ENCODE data around the gene FOXR1. TPM values are rescaled to one million over a fixed set of nuclear protein-coding genes. Genes with fewer than 3 reads are reported as not detected.

Gene FOXR1
- total and polyA plus RNA-seq, 4 donors, result not detected

- TF ChIP-seq CTCF (IDR thresholded peaks at IDR 0.05; ENCODE audit: control extremely low read depth, extremely low read depth), result peak; percentile 95
- ATAC-seq (ENCODE audit: insufficient read depth, low FRiP score) (peak; percentile 40), DNase-seq (peak; percentile 88 to 91 (median 88))
- H3K4me1 ChIP-seq (ENCODE audit: control insufficient read depth in 5 of 5, insufficient read depth in 5 of 5, low read length in 5 of 5), result peaks cover 0 to 27% (median 11%) of the 10 kb centered on the region in 5 donors
- H3K9ac ChIP-seq (ENCODE audit: insufficient read depth in 1 of 2, low read length in 2 of 2), result peak overlapping the region in 1 of 2 donors; percentile 74
- no peaks in the 10 kb centered on the region for H3K27me3 ChIP-seq (ENCODE audit: control insufficient read depth in 3 of 3, insufficient read depth in 3 of 3, low read length in 2 of 3)
- H3K27ac ChIP-seq (ENCODE audit: low read depth in 1 of 2, low read length in 1 of 2), result peak overlapping the region; percentile 90 to 94
- H3K4me3 ChIP-seq, result peak overlapping the region; percentile 18
- WGBS, 2 donors, result 0 to 1% methylated on average over 20 of the region's 20 CpGs
- H3K36me3 ChIP-seq (ENCODE audit: control insufficient read depth in 4 of 4, insufficient read depth in 4 of 4, low read length in 4 of 4), result peaks cover 0 to under 1% (median 0%) of the 10 kb centered on the region in 4 donors
- no peaks in the 10 kb centered on the region for H3K9me3 ChIP-seq (ENCODE audit: control insufficient read depth in 4 of 4, insufficient read depth in 3 of 4, low read length in 3 of 4)
Measured at GRCh38 chr11:118930094-118930712, 41.4 kb upstream of the FOXR1 start.

- Histone ChIP-seq H3K27me3 (ENCODE audit: control insufficient read depth in 3 of 3, insufficient read depth in 3 of 3, low read length in 2 of 3) (no peaks in the 10 kb centered on the region), H3K4me1 (ENCODE audit: control insufficient read depth in 5 of 5, insufficient read depth in 5 of 5, low read length in 5 of 5) (peaks cover 0 to 21% (median 7%) of the 10 kb centered on the region in 5 donors), H3K36me3 (ENCODE audit: control insufficient read depth in 4 of 4, insufficient read depth in 4 of 4, low read length in 4 of 4) (no peaks in the 10 kb centered on the region), H3K27ac (ENCODE audit: low read depth in 1 of 2, low read length in 1 of 2) (no peak overlapping the region), H3K4me3 (no peak overlapping the region), H3K9me3 (ENCODE audit: control insufficient read depth in 4 of 4, insufficient read depth in 3 of 4, low read length in 3 of 4) (no peaks in the 10 kb centered on the region), H3K9ac (ENCODE audit: insufficient read depth in 1 of 2, low read length in 2 of 2) (no peak overlapping the region)
- DNase-seq (no peak), ATAC-seq (ENCODE audit: insufficient read depth, low FRiP score) (no peak)
- TF ChIP-seq CTCF (IDR thresholded peaks at IDR 0.05; ENCODE audit: control extremely low read depth, extremely low read depth), result no peak
Measured at GRCh38 chr11:118931571-118931970, 40.0 kb upstream of the FOXR1 start.

GRCh38 chr11:118933486-118933885, 38.1 kb upstream of the FOXR1 start:
- H3K27ac ChIP-seq (ENCODE audit: low read depth in 1 of 2, low read length in 1 of 2), result no peak overlapping the region
- no peak for ATAC-seq (ENCODE audit: insufficient read depth, low FRiP score)

More at GRCh38 chr11:118933486-118933885, 38.1 kb upstream of the FOXR1 start:
- TF ChIP-seq CTCF (IDR thresholded peaks at IDR 0.05; ENCODE audit: control extremely low read depth, extremely low read depth), result no peak
- Histone ChIP-seq H3K36me3 (ENCODE audit: control insufficient read depth in 4 of 4, insufficient read depth in 4 of 4, low read length in 4 of 4) (no peaks in the 10 kb centered on the region), H3K9ac (ENCODE audit: insufficient read depth in 1 of 2, low read length in 2 of 2) (no peak overlapping the region), H3K9me3 (ENCODE audit: control insufficient read depth in 4 of 4, insufficient read depth in 3 of 4, low read length in 3 of 4) (no peaks in the 10 kb centered on the region), H3K4me3 (no peak overlapping the region), H3K27me3 (ENCODE audit: control insufficient read depth in 3 of 3, insufficient read depth in 3 of 3, low read length in 2 of 3) (no peaks in the 10 kb centered on the region), H3K4me1 (ENCODE audit: control insufficient read depth in 5 of 5, insufficient read depth in 5 of 5, low read length in 5 of 5) (peaks cover 0 to 10% (median 7%) of the 10 kb centered on the region in 5 donors)
- 36 to 56% methylated on average over 4 of the region's 4 CpGs for WGBS, 2 donors
- DNase-seq, result no peak

Measured in lung (tissue), 12 donors.